A549 (cell line): ENCODE results near the gene MAML2. TPM values are rescaled to one million over a fixed set of nuclear protein-coding genes. Genes with fewer than 3 reads are reported as not detected.

Experiments
- ATAC-seq, 2 experiments: fragments of 200-7000 bp in 1 of 2; fragments of >200 bp in 1 of 2; cut with Nextera tagmentation in 1 of 2; cut with Tn5 transposase in 1 of 2; 3 replicates each; pipeline versions ENCODE4 v1.8.0 to v1.9.1; 2018 to 2020; ENCODE audit warnings: mild to moderate bottlenecking in 1 of 2, moderate library complexity in 1 of 2
- CTCF ChIA-PET: fragments of 300-600 bp; sonication (Branson Sonifier 250); formaldehyde crosslinking; extraction: SDS; loops from one replicate; lab custom pipeline; 2021; ENCODE audit warnings: antibody characterized with exemption, inconsistent platforms; lab: Yijun Ruan, JAX
- POLR2A ChIA-PET: fragments of 350-600 bp; formaldehyde crosslinking; extraction: SDS; loops from one replicate; lab custom pipeline; 2021; ENCODE audit warnings: antibody characterized with exemption, inconsistent platforms; lab: Yijun Ruan, JAX
- DNase-seq, 2 experiments: peaks; one replicate each; pipeline versions ENCODE4 v3.0.0 to v3.0.0-alpha.2; 2011 to 2016; ENCODE audit warnings: low read depth in 1 of 2, low spot score in 1 of 2
- FAIRE-seq: peaks from 2 replicates; lab custom pipeline; 2011; peaks lifted over from hg19 to GRCh38; lab: Jason Lieb, UNC
- H3K27ac ChIP-seq, 2 experiments: fragments of >200 bp; sonication (Bioruptor Twin); formaldehyde crosslinking; 3 replicates each; pipeline ENCODE4 v1.5.1; 2016 to 2017
- H3K4me1 ChIP-seq: fragments of >200 bp; sonication (Bioruptor Twin); formaldehyde crosslinking; 3 replicates; pipeline ENCODE4 v1.6.1; 2016
- H3K4me2 ChIP-seq: fragments of >200 bp; sonication (Bioruptor Twin); formaldehyde crosslinking; 3 replicates; pipeline ENCODE4 v1.6.1; 2016
- H3K4me3 ChIP-seq: fragments of >200 bp; sonication (Bioruptor Twin); formaldehyde crosslinking; 3 replicates; pipeline ENCODE4 v1.5.1; 2016
- H3K9me3 ChIP-seq: fragments of >200 bp; sonication (Bioruptor Twin); formaldehyde crosslinking; 3 replicates; pipeline ENCODE4 v1.6.1; 2016
- CBX8 ChIP-seq: fragments of 200-600 bp; sonication (generic); IDR thresholded peaks from 2 replicates; pipeline ENCODE4 v1.6.1; 2016
- CHD2 ChIP-seq: fragments of 150-350 bp; IDR thresholded peaks from 2 replicates; pipeline ENCODE4 v1.6.1; 2014; ENCODE audit warnings: low read length; ENCODE audit not compliant: partially characterized antibody
- EHMT2 ChIP-seq: fragments of 200-600 bp; sonication (generic); IDR thresholded peaks from 2 replicates; pipeline ENCODE4 v1.6.1; 2016; ENCODE audit warnings: antibody characterized with exemption, low read depth, mild to moderate bottlenecking, moderate library complexity
- EP300 ChIP-seq, 2 experiments: fragments of >200 bp; sonication (Bioruptor Twin); formaldehyde crosslinking; IDR thresholded peaks; 2 replicates in 1 of 2; 3 replicates in 1 of 2; pipeline ENCODE4 v1.6.1; 2016 to 2017
- ESRRA ChIP-seq: fragments of 150-350 bp; IDR thresholded peaks from 2 replicates; pipeline ENCODE4 v1.6.1; 2014; ENCODE audit warnings: mild to moderate bottlenecking, low read length, borderline replicate concordance
- FOSB ChIP-seq: fragments of 250-450 bp; sonication (Bioruptor Pico); IDR thresholded peaks from 2 replicates; pipeline ENCODE4 v1.5.0; 2020; ENCODE audit warnings: mild to moderate bottlenecking, moderate library complexity
- FOSL2 ChIP-seq, 2 experiments: fragments of 450-650 bp in 1 of 2; fragments of >200 bp in 1 of 2; sonication (Bioruptor Twin) in 1 of 2; formaldehyde crosslinking; IDR thresholded peaks; 2 replicates each; pipeline versions ENCODE4 v1.5.0 to v1.6.1; 2016 to 2020; ENCODE audit warnings: mild to moderate bottlenecking in 1 of 2, moderate library complexity in 1 of 2
- FOXS1 ChIP-seq: fragments of 250-450 bp; sonication (Bioruptor Pico); IDR thresholded peaks from 2 replicates; pipeline ENCODE4 v1.5.0; 2020; ENCODE audit warnings: mild to moderate bottlenecking, moderate library complexity
- GATA3 ChIP-seq: IDR thresholded peaks from 2 replicates; pipeline ENCODE4 v1.6.1; 2012; ENCODE audit warnings: borderline replicate concordance
- HDAC2 ChIP-seq: fragments of 200-600 bp; sonication (generic); IDR thresholded peaks from 2 replicates; pipeline ENCODE4 v1.6.1; 2016
- HOXA7 ChIP-seq: fragments of 250-450 bp; sonication (Bioruptor Pico); IDR thresholded peaks from 2 replicates; pipeline ENCODE4 v1.5.0; 2020; ENCODE audit warnings: mild to moderate bottlenecking, moderate library complexity
- HOXB13 ChIP-seq: fragments of 250-450 bp; sonication (Bioruptor Pico); IDR thresholded peaks from 2 replicates; pipeline ENCODE4 v1.5.0; 2020; ENCODE audit warnings: low read depth, mild to moderate bottlenecking, moderate library complexity
- JUNB ChIP-seq: fragments of >200 bp; sonication (Bioruptor Twin); formaldehyde crosslinking; IDR thresholded peaks from 2 replicates; pipeline ENCODE4 v1.6.1; 2016
- MAZ ChIP-seq: fragments of 150-350 bp; IDR thresholded peaks from 2 replicates; pipeline ENCODE4 v1.6.1; 2014; ENCODE audit warnings: antibody characterized with exemption, low read depth, low read length, borderline replicate concordance
- NFE2L2 ChIP-seq: fragments of 150-350 bp; conservative IDR thresholded peaks from 2 replicates; pipeline ENCODE4 v1.6.1; 2014; ENCODE audit warnings: low read length
- NPAS2 ChIP-seq: fragments of 250-450 bp; sonication (Bioruptor Pico); IDR thresholded peaks from 2 replicates; pipeline ENCODE4 v1.8.0; 2022; ENCODE audit warnings: mild to moderate bottlenecking, moderate library complexity, borderline replicate concordance
- SMC3 ChIP-seq: fragments of >200 bp; sonication (Bioruptor Twin); formaldehyde crosslinking; IDR thresholded peaks from 3 replicates; pipeline ENCODE4 v1.6.1; 2018; ENCODE audit warnings: inconsistent platforms
- ZFP36 ChIP-seq: fragments of 450-650 bp; IDR thresholded peaks from 2 replicates; pipeline ENCODE4 v1.6.1; 2014; ENCODE audit warnings: borderline replicate concordance; ENCODE audit not compliant: partially characterized antibody
- ZNF302 ChIP-seq: fragments of 250-450 bp; sonication (Bioruptor Pico); IDR thresholded peaks from 2 replicates; pipeline ENCODE4 v1.9.0; 2021; ENCODE audit warnings: inconsistent platforms, mild to moderate bottlenecking, moderate library complexity
- ZSCAN20 ChIP-seq: fragments of 250-450 bp; sonication (Bioruptor Pico); IDR thresholded peaks from 2 replicates; pipeline ENCODE4 v1.8.0; 2022; ENCODE audit warnings: mild to moderate bottlenecking, moderate library complexity
- WGBS: methylation state at CpG from one replicate; pipeline ENCODE4 v1.1.6; 2017; ENCODE audit errors: missing lambda C conversion rate; 5-methylcytosine and 5-hydroxymethylcytosine counted together
- polyA plus RNA-seq, 4 experiments: library from polyadenylated mRNA; depleted of rRNA in 3 of 4; stranded (reverse); fragments of >200 nt; fragmentation: RNase III in 1 of 4; extraction: RNeasy Plus Mini Kit Qiagen cat#74134 plus additional on column Dnase treatment in 1 of 4; gene quantifications; 2 replicates in 3 of 4; 3 replicates in 1 of 4; pipeline ENCODE4 v1.2.3, GENCODE V29; 2011 to 2017
- TF ChIP-seq, protein P1 (sequence below): fragments of 250-450 bp; sonication (Bioruptor Pico); IDR thresholded peaks from 2 replicates; pipeline ENCODE4 v1.5.0; 2020; ENCODE audit warnings: low read depth, mild to moderate bottlenecking, moderate library complexity
- TF ChIP-seq, protein P2 (sequence below): IDR thresholded peaks from 2 replicates; pipeline ENCODE4 v1.6.1; 2012
- TF ChIP-seq, protein P3 (sequence below): IDR thresholded peaks from 2 replicates; pipeline ENCODE4 v1.6.1; 2012
- TF ChIP-seq, protein P4 (sequence below): fragments of 450-650 bp; IDR thresholded peaks from 2 replicates; pipeline ENCODE4 v1.6.1; 2014; ENCODE audit warnings: antibody characterized with exemption

The MAML2 gene
- polyA plus RNA-seq, 2 of the 4 experiments (the other 2 are of a cell fraction): 1.5 to 2.5 TPM

DNA sequence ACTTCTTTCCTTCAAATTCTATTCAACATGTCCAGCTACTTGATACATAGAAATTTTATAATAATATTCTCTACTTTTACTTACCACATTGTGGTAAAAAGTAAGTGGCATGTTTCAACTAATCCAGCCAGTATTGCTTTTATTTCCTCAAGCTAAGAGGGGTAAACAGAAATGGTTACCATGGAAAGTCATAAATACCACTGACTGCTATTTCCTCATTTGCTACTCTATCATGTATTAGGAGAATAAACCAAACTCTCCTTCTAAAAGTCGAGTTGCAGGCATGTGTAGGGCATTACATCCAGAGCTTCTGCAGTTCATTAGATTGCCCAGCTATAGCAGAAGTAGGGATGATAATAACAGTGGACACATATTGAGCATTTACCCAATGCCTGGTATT is 208.4 kb downstream of the MAML2 start:
- ATAC-seq: peak in 1 of 2 experiments; percentile 35; a peak in 4 of 6 replicates

DNA sequence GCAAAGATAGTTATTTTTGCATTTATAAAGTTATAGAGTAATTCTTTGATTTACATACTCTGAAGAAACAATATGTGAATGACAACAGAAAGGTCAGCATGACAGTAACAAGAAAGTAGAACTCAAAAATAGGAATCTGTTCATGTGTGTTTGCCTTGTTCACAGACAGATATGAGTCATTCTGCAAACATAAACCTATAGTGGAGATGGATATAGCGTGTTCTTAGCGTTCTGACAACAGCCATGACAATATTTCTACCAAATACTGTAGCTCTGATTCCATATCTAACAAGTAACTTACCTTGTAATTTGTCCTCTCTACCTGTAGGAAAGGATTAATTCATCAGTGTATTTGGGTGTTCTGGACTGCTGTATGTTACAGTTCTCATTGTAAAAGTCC is 210.6 kb downstream of the MAML2 start:
- no peaks in the 10 kb centered on the region for H3K9me3 ChIP-seq
- CTCF ChIA-PET: no interaction called here
- peak overlapping the region in 1 of 2 experiments; percentile 42; a peak in 1 of 6 replicates for H3K27ac ChIP-seq
- TF ChIP-seq MAZ: no peak
- TF ChIP-seq FOSL2 (IDR thresholded peaks at IDR 0.05): peak; percentile 30; the same call in 1 of the 2 replicates
- peak; percentile 66 for TF ChIP-seq FOSL2 (CRISPR knock-in tag; IDR thresholded peaks at IDR 0.05)
- TF ChIP-seq, all 56 proteins: peak for 1
- POLR2A ChIA-PET: no interaction called here
- Histone ChIP-seq H3K4me3 (no peak overlapping the region), H3K4me1 (peaks cover 19% of the 10 kb centered on the region), H3K4me2 (peak overlapping the region; percentile 54)
- 0% methylated on average over 2 of the region's 2 CpGs for WGBS
- FAIRE-seq (no peak), DNase-seq (no peak), ATAC-seq (peak in 1 of 2 experiments; percentile 75; a peak in 3 of 6 replicates)

More for the DNA sequence above, 208.4 kb downstream of the MAML2 start:
- Histone ChIP-seq H3K4me2 (no peak overlapping the region), H3K4me1 (peaks cover 19% of the 10 kb centered on the region), H3K4me3 (no peak overlapping the region), H3K9me3 (no peaks in the 10 kb centered on the region), H3K27ac (0 out of 6 replicates have a peak overlapping the region, but pooled peaks of 1 of the 2 experiments have one; percentile 13)
- ChIA-PET POLR2A (no interaction called here), CTCF (interaction anchor here (1.2 kb wide), 1 partner anchor 209 kb away, joined by 4 read pairs; the partner anchor contains the start of gene MAML2)
- WGBS: 0% methylated on average over 1 of the region's 1 CpG
- TF ChIP-seq, protein P1, sequence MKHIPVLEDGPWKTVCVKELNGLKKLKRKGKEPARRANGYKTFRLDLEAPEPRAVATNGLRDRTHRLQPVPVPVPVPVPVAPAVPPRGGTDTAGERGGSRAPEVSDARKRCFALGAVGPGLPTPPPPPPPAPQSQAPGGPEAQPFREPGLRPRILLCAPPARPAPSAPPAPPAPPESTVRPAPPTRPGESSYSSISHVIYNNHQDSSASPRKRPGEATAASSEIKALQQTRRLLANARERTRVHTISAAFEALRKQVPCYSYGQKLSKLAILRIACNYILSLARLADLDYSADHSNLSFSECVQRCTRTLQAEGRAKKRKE (CRISPR knock-in tag): no peak
- TF ChIP-seq JUNB: no peak
- no peak for TF ChIP-seq EP300 (IDR thresholded peaks at IDR 0.05)
- TF ChIP-seq SMC3: no peak
- TF ChIP-seq, protein P2, sequence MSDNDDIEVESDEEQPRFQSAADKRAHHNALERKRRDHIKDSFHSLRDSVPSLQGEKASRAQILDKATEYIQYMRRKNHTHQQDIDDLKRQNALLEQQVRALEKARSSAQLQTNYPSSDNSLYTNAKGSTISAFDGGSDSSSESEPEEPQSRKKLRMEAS: no peak
- TF ChIP-seq, protein P3, sequence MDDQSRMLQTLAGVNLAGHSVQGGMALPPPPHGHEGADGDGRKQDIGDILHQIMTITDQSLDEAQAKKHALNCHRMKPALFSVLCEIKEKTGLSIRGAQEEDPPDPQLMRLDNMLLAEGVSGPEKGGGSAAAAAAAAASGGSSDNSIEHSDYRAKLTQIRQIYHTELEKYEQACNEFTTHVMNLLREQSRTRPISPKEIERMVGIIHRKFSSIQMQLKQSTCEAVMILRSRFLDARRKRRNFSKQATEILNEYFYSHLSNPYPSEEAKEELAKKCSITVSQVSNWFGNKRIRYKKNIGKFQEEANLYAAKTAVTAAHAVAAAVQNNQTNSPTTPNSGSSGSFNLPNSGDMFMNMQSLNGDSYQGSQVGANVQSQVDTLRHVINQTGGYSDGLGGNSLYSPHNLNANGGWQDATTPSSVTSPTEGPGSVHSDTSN: no peak
- no peak for TF ChIP-seq ESRRA
- TF ChIP-seq CHD2: no peak
- TF ChIP-seq FOXS1 (CRISPR knock-in tag): no peak
- no peak for TF ChIP-seq NFE2L2
- TF ChIP-seq HDAC2: no peak
- TF ChIP-seq, protein P4, sequence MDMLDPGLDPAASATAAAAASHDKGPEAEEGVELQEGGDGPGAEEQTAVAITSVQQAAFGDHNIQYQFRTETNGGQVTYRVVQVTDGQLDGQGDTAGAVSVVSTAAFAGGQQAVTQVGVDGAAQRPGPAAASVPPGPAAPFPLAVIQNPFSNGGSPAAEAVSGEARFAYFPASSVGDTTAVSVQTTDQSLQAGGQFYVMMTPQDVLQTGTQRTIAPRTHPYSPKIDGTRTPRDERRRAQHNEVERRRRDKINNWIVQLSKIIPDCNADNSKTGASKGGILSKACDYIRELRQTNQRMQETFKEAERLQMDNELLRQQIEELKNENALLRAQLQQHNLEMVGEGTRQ: no peak
- TF ChIP-seq EHMT2: no peak
- no peak for TF ChIP-seq ZNF302 (CRISPR knock-in tag)
- TF ChIP-seq HOXB13: no peak
- no peak for TF ChIP-seq MAZ
- TF ChIP-seq CBX8: no peak
- FAIRE-seq: no peak
- DNase-seq: peak in 1 of 2 experiments; percentile 35

DNA sequence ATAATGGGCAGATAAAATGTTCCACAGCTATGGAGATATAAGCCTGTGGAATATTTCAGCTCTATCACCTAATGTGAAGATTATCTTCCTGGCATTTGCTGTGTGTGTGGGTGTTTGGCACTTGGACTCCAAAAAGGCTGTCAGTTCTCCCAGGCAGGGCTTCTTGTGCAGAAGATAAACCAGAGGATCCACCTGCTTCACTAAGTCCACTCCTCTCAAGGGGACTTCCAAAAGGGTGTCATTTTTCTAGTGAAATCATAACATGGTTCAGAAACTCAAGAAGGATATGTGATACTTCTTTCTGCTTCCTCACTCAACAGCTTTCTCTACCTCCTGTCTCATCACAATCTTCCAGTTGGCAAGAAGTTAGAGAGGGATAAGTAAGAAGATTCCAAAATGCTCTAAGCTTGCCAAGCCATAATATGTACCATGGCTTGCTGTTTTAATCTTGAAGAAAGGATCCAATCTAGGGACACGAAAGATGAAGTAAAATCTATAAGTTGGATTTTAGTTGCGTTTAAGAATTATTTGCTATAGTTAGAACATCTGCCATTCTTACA is 212.9 kb downstream of the MAML2 start:
- Histone ChIP-seq H3K4me2 (no peak overlapping the region), H3K27ac (no peak overlapping the region), H3K9me3 (no peaks in the 10 kb centered on the region), H3K4me1 (peaks cover 19% of the 10 kb centered on the region), H3K4me3 (no peak overlapping the region)
- DNase-seq (no peak), FAIRE-seq (no peak), ATAC-seq (no peak)
- CTCF ChIA-PET: no interaction called here
- WGBS: 90% methylated on average over 2 of the region's 2 CpGs
- TF ChIP-seq ZNF302 (CRISPR knock-in tag): no peak
- TF ChIP-seq ZSCAN20 (CRISPR knock-in tag): no peak
- no peak for TF ChIP-seq HOXA7
- no peak for TF ChIP-seq FOSB (CRISPR knock-in tag)
- TF ChIP-seq ZFP36: no peak
- TF ChIP-seq GATA3: no peak
- no peak for TF ChIP-seq NPAS2 (CRISPR knock-in tag)
- POLR2A ChIA-PET: interaction anchor here (1.0 kb wide), 1 partner anchor 114 kb away, joined by 6 read pairs; no protein-coding TSS in a partner anchor
